Right lobe of liver (tissue), 4 donors: Measurements from ENCODE around the gene CYP39A1.

Experiments used
- POLR2A ChIP-seq: fragments of 450-650 bp; IDR thresholded peaks from one replicate; pipeline ENCODE4 v1.6.1; 2017; ENCODE audit warnings: antibody characterized with exemption, mild to moderate bottlenecking
- TF ChIP-seq, protein P1 (sequence below), 4 donors: fragments of 200-600 bp in 3 of 4; fragments of 450-650 bp in 1 of 4; IDR thresholded peaks; one replicate each; pipeline versions ENCODE4 v1.5.1 to v1.8.0; 2016 to 2022; ENCODE audit warnings: antibody characterized with exemption in 4 of 4, mild to moderate bottlenecking in 2 of 4
- donor health status: DM: no; HTN: no; CAD: no.
- donor health status: DM: no; HTN: no; CAD: no.
- donor health status: DM: no; HTN: yes; CAD: no.

DNA sequence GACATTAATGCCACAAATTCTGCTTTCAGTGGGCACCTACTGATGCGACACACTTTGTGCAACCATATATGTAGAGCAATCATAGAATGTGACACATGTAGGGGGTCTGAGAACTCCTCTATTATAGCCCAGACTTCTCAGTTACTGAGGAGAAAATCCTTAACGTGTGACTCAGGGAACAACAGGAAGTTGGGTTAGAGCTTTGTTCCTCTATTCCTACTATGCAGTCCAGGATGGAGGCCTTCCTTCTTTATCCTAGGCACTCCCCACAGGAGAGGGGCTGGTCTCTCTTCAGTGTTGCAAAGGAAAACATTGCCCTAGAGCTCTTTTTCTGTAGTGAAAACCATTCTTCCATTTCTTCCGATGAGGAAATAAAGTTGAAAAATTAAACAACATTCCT is 121.7 kb downstream of the CYP39A1 start:
- TF ChIP-seq, protein P1, sequence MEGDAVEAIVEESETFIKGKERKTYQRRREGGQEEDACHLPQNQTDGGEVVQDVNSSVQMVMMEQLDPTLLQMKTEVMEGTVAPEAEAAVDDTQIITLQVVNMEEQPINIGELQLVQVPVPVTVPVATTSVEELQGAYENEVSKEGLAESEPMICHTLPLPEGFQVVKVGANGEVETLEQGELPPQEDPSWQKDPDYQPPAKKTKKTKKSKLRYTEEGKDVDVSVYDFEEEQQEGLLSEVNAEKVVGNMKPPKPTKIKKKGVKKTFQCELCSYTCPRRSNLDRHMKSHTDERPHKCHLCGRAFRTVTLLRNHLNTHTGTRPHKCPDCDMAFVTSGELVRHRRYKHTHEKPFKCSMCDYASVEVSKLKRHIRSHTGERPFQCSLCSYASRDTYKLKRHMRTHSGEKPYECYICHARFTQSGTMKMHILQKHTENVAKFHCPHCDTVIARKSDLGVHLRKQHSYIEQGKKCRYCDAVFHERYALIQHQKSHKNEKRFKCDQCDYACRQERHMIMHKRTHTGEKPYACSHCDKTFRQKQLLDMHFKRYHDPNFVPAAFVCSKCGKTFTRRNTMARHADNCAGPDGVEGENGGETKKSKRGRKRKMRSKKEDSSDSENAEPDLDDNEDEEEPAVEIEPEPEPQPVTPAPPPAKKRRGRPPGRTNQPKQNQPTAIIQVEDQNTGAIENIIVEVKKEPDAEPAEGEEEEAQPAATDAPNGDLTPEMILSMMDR (IDR thresholded peaks at IDR 0.05) = no peak
- TF ChIP-seq POLR2A = no peak
